OCI-LY3 (cell line): ENCODE results near the gene NT5C3A.

Experiments used
- H2AFZ ChIP-seq: fragments of 200-600, 300-600 bp; shearing (Covaris generic); 2 replicates; pipeline ENCODE4 v1.6.0; 2014; ENCODE audit warnings: antibody characterized with exemption, low read depth, low read length
- H3K27ac ChIP-seq: fragments of 200-600, 300-600 bp; sonication (generic); 2 replicates; pipeline ENCODE4 v1.5.1; 2014; ENCODE audit warnings: mild to moderate bottlenecking, low read length, moderate library complexity, mixed read lengths
- H3K27me3 ChIP-seq: fragments of 200-600, 300-600 bp; sonication (generic); 2 replicates; pipeline ENCODE4 v1.6.1; 2014; ENCODE audit warnings: low read depth, low read length, mixed read lengths
- H3K36me3 ChIP-seq: fragments of 200-600, 300-600 bp; sonication (generic); replicated peaks from 2 replicates; pipeline ENCODE3; 2014; ENCODE audit warnings: low read depth, low read length, mixed read lengths
- H3K4me1 ChIP-seq: fragments of 300-600, 200-600 bp; sonication (generic); 2 replicates; pipeline ENCODE4 v1.6.1; 2014; ENCODE audit warnings: low read length, mixed read lengths
- H3K4me2 ChIP-seq: fragments of 200-600, 300-600 bp; sonication (generic); 2 replicates; pipeline ENCODE4 v1.6.1; 2014; ENCODE audit warnings: low read length, mixed read lengths
- H3K4me3 ChIP-seq: fragments of 300-600, 200-600 bp; sonication (generic); 2 replicates; pipeline ENCODE4 v1.5.1; 2014; ENCODE audit warnings: antibody characterized with exemption, mild to moderate bottlenecking, low read length, moderate library complexity
- H3K79me2 ChIP-seq: fragments of 300-600, 200-600 bp; shearing (Covaris generic); 2 replicates; pipeline ENCODE4 v1.6.1; 2014; ENCODE audit warnings: mild to moderate bottlenecking, low read length, mixed read lengths
- H3K9ac ChIP-seq: fragments of 300-600, 200-600 bp; shearing (Covaris generic); 2 replicates; pipeline ENCODE4 v1.6.0; 2014; ENCODE audit warnings: mild to moderate bottlenecking, low read length, moderate library complexity
- H3K9me3 ChIP-seq: fragments of 200-600, 300-600 bp; shearing (Covaris generic); 2 replicates; pipeline ENCODE4 v1.6.1; 2014; ENCODE audit warnings: low read length, mixed read lengths; ENCODE audit not compliant: insufficient read depth
- H4K20me1 ChIP-seq: fragments of 200-600, 300-600 bp; sonication (generic); 2 replicates; pipeline ENCODE4 v1.6.1; 2016; ENCODE audit warnings: low read length, mixed read lengths; ENCODE audit not compliant: insufficient read depth
- CTCF ChIP-seq: fragments of 200-600, 300-600 bp; sonication (generic); IDR thresholded peaks from 2 replicates; pipeline ENCODE4 v1.5.1; 2014; ENCODE audit warnings: antibody characterized with exemption, low read length, low read depth
- EZH2phosphoT487 ChIP-seq: fragments of 200-600 bp; shearing (Covaris generic); IDR thresholded peaks from 2 replicates; pipeline ENCODE4 v1.6.1; 2018; ENCODE audit warnings: antibody characterized with exemption, mixed run types, low read depth

The NT5C3A gene

GRCh38 chr7:33091111-33091531 is 28.5 kb upstream of the NT5C3A start:
- no peaks in the 10 kb centered on the region for H3K4me1 ChIP-seq
- no peaks in the 10 kb centered on the region for H3K79me2 ChIP-seq
- TF ChIP-seq EZH2phosphoT487, result no peak
- TF ChIP-seq CTCF, result no peak
- H3K27me3 ChIP-seq, result no peaks in the 10 kb centered on the region
- H3K9ac ChIP-seq, result no peak overlapping the region
- peaks cover 7% of the 10 kb centered on the region for H3K36me3 ChIP-seq
- no peak overlapping the region for H3K4me2 ChIP-seq
- H4K20me1 ChIP-seq, result no peaks in the 10 kb centered on the region
- no peaks in the 10 kb centered on the region for H3K9me3 ChIP-seq
- H3K4me3 ChIP-seq, result no peak overlapping the region
- no peak overlapping the region for H3K27ac ChIP-seq
- H2AFZ ChIP-seq, result no peak overlapping the region

GRCh38 chr7:33089142-33089541 is 26.6 kb upstream of the NT5C3A start:
- no peak overlapping the region for H3K27ac ChIP-seq
- no peak overlapping the region for H2AFZ ChIP-seq
- H3K36me3 ChIP-seq, result peaks cover 4% of the 10 kb centered on the region
- no peaks in the 10 kb centered on the region for H3K9me3 ChIP-seq
- H3K4me1 ChIP-seq, result no peaks in the 10 kb centered on the region
- H3K79me2 ChIP-seq, result no peaks in the 10 kb centered on the region
- no peak overlapping the region for H3K9ac ChIP-seq
- H3K4me3 ChIP-seq, result no peak overlapping the region
- TF ChIP-seq CTCF (no peak), EZH2phosphoT487 (no peak)
- no peak overlapping the region for H3K4me2 ChIP-seq
- H3K27me3 ChIP-seq, result no peaks in the 10 kb centered on the region
- H4K20me1 ChIP-seq, result no peaks in the 10 kb centered on the region

- Histone ChIP-seq H3K27me3 (no peaks in the 10 kb centered on the region), H3K4me1 (no peaks in the 10 kb centered on the region), H3K27ac (no peak overlapping the region), H3K4me2 (no peak overlapping the region), H3K9me3 (no peaks in the 10 kb centered on the region), H3K79me2 (no peaks in the 10 kb centered on the region), H3K36me3 (no peaks in the 10 kb centered on the region), H2AFZ (no peak overlapping the region), H4K20me1 (no peaks in the 10 kb centered on the region), H3K9ac (no peak overlapping the region), H3K4me3 (no peak overlapping the region)
- TF ChIP-seq EZH2phosphoT487 (no peak), CTCF (no peak)
These were observed 25.3 kb upstream of the NT5C3A start for GRCh38 chr7:33087858-33088257.

- H2AFZ ChIP-seq, result no peak overlapping the region
- H3K79me2 ChIP-seq, result no peaks in the 10 kb centered on the region
- TF ChIP-seq EZH2phosphoT487 (no peak), CTCF (no peak)
- no peaks in the 10 kb centered on the region for H3K27me3 ChIP-seq
- no peaks in the 10 kb centered on the region for H3K9me3 ChIP-seq
- H3K36me3 ChIP-seq, result no peaks in the 10 kb centered on the region
- no peak overlapping the region for H3K4me3 ChIP-seq
- no peak overlapping the region for H3K27ac ChIP-seq
- no peaks in the 10 kb centered on the region for H4K20me1 ChIP-seq
- H3K9ac ChIP-seq, result no peak overlapping the region
- no peaks in the 10 kb centered on the region for H3K4me1 ChIP-seq
- no peak overlapping the region for H3K4me2 ChIP-seq
These were observed 24.8 kb upstream of the NT5C3A start for GRCh38 chr7:33087356-33087755.
